Caco-2 (cell line): Measurements from ENCODE around the gene DYRK2. TPM values are rescaled to one million over a fixed set of nuclear protein-coding genes. Genes with fewer than 3 reads are reported as not detected.

Experiments used
- BruUV-seq: library from RNA; stranded (reverse); fragments of 400-500 nt; replicated peaks from 2 replicates; lab custom pipeline; 2021; lab: Mats Ljungman, UMichigan
- CTCF ChIA-PET: fragments of 300-600 bp; sonication (Branson Sonifier 250); formaldehyde crosslinking; loops from one replicate; lab custom pipeline; 2022; ENCODE audit warnings: antibody characterized with exemption; lab: Charles Lee
- POLR2A ChIA-PET: fragments of 300-600 bp; sonication (Branson Sonifier 250); formaldehyde crosslinking; loops from one replicate; lab custom pipeline; 2022; ENCODE audit warnings: antibody characterized with exemption; lab: Charles Lee
- DNase-seq, 2 experiments: peaks; one replicate each; pipeline versions ENCODE4 v3.0.0 to v3.0.0-alpha.2; 2020 to 2022
- H3K27me3 ChIP-seq: replicated peaks from 2 replicates; pipeline ENCODE4 v1.6.0; 2011; ENCODE audit warnings: low read length; ENCODE audit not compliant: control insufficient read depth, insufficient read depth
- H3K36me3 ChIP-seq: 2 replicates; pipeline ENCODE4 v1.5.1; 2011; ENCODE audit warnings: low read length; ENCODE audit not compliant: control insufficient read depth, insufficient read depth
- H3K4me1 ChIP-seq: fragments of 250-450 bp; sonication (Bioruptor Pico); 2 replicates; pipeline ENCODE4 v1.5.1; 2020; ENCODE audit warnings: mild to moderate bottlenecking
- H3K4me3 ChIP-seq: 2 replicates; pipeline ENCODE4 v1.5.1; 2011; ENCODE audit warnings: low read depth, mild to moderate bottlenecking, control low read depth, low read length
- H3K9me3 ChIP-seq: fragments of 250-450 bp; sonication (Bioruptor Pico); 2 replicates; pipeline ENCODE4 v1.5.1; 2020; ENCODE audit warnings: mild to moderate bottlenecking, moderate library complexity
- H3K27ac Mint-ChIP-seq: one replicate; pipeline ENCODE4 v1.8.0; 2022; ENCODE audit warnings: mixed read lengths; ENCODE audit not compliant: unreplicated experiment
- H3K27me3 Mint-ChIP-seq: one replicate; pipeline ENCODE4 v1.8.0; 2022; ENCODE audit warnings: mixed read lengths; ENCODE audit not compliant: insufficient read depth, unreplicated experiment
- H3K36me3 Mint-ChIP-seq: one replicate; pipeline ENCODE4 v1.8.0; 2022; ENCODE audit warnings: mild to moderate bottlenecking, mixed read lengths; ENCODE audit not compliant: insufficient read depth, unreplicated experiment
- H3K4me1 Mint-ChIP-seq: one replicate; pipeline ENCODE4 v1.8.0; 2022; ENCODE audit warnings: low read depth, mixed read lengths; ENCODE audit not compliant: unreplicated experiment
- H3K4me3 Mint-ChIP-seq: one replicate; pipeline ENCODE4 v1.8.0; 2022; ENCODE audit warnings: mild to moderate bottlenecking, moderate library complexity, mixed read lengths; ENCODE audit not compliant: unreplicated experiment
- H3K9me3 Mint-ChIP-seq: one replicate; pipeline ENCODE4 v1.8.0; 2022; ENCODE audit warnings: mixed read lengths; ENCODE audit not compliant: unreplicated experiment
- intact Hi-C: fragments of 100-400 bp; cut with micrococcal nuclease; formaldehyde crosslinking; loops from one replicate; pipeline ENCODE4 v1.10.0; 2022; ENCODE audit not compliant: unreplicated experiment
- total RNA-seq: library from RNA; stranded (reverse); gene quantifications from 2 replicates; pipeline ENCODE4 v1.2.3, GENCODE V29; 2022
- TF ChIP-seq, protein P1 (sequence below), 2 experiments: fragments of 200-600 bp in 1 of 2; IDR thresholded peaks; 1 replicate in 1 of 2; 2 replicates in 1 of 2; pipeline versions ENCODE4 v1.5.1 to v1.8.0; 2011 to 2022; ENCODE audit warnings: antibody characterized with exemption in 1 of 2, control low read depth in 1 of 2, inconsistent platforms in 1 of 2, low read depth in 1 of 2, low read length in 1 of 2, mild to moderate bottlenecking in 1 of 2, moderate library complexity in 1 of 2; ENCODE audit not compliant: insufficient read depth in 1 of 2, severe bottlenecking in 1 of 2, unreplicated experiment in 1 of 2

DYRK2 gene
- total RNA-seq, 1 experiment from 2014 or later = 24.6 TPM

DNA sequence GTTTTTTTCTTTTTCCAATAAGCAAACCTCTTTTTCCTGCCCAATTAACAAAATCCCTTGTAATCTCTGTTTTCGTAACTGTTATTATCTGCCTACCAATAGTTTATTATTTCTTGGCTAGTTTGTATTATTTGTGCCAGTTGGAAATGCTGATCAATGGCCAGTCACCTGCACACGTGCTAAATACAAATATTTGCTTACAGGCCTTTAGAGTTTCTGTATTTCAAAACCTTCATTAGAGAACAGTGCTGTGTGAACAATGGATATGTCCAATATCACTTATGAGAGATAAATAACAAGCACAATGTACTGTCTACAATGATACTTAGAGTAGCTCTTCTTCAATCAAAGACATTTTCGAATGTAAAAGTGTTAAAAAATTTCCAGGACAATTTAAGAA lies 10.8 kb upstream of the DYRK2 start:
- no peak overlapping the region for H3K4me3 Mint-ChIP-seq
- CTCF ChIA-PET = no interaction called here
- DNase-seq = no peak
- no peaks in the 10 kb centered on the region for H3K36me3 ChIP-seq
- TF ChIP-seq, protein P1, sequence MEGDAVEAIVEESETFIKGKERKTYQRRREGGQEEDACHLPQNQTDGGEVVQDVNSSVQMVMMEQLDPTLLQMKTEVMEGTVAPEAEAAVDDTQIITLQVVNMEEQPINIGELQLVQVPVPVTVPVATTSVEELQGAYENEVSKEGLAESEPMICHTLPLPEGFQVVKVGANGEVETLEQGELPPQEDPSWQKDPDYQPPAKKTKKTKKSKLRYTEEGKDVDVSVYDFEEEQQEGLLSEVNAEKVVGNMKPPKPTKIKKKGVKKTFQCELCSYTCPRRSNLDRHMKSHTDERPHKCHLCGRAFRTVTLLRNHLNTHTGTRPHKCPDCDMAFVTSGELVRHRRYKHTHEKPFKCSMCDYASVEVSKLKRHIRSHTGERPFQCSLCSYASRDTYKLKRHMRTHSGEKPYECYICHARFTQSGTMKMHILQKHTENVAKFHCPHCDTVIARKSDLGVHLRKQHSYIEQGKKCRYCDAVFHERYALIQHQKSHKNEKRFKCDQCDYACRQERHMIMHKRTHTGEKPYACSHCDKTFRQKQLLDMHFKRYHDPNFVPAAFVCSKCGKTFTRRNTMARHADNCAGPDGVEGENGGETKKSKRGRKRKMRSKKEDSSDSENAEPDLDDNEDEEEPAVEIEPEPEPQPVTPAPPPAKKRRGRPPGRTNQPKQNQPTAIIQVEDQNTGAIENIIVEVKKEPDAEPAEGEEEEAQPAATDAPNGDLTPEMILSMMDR (IDR thresholded peaks at IDR 0.05; ENCODE audit: insufficient read depth in 1 of 2, low read depth in 1 of 2, low read length in 1 of 2, severe bottlenecking in 1 of 2, unreplicated experiment in 1 of 2) = no peak
- H3K9me3 ChIP-seq = no peaks in the 10 kb centered on the region
- no peaks in the 10 kb centered on the region for H3K4me1 ChIP-seq
- no peaks in the 10 kb centered on the region for H3K36me3 Mint-ChIP-seq
- BruUV-seq = no TSS peak
- intact Hi-C loops = no loop called here
- no peaks in the 10 kb centered on the region for H3K4me1 Mint-ChIP-seq
- POLR2A ChIA-PET = no interaction called here
- no peaks in the 10 kb centered on the region for H3K9me3 Mint-ChIP-seq
- H3K27me3 ChIP-seq = no peaks in the 10 kb centered on the region
- H3K27ac Mint-ChIP-seq = no peak overlapping the region
- peaks cover 9% of the 10 kb centered on the region for H3K27me3 Mint-ChIP-seq
- H3K4me3 ChIP-seq = no peak overlapping the region

DNA sequence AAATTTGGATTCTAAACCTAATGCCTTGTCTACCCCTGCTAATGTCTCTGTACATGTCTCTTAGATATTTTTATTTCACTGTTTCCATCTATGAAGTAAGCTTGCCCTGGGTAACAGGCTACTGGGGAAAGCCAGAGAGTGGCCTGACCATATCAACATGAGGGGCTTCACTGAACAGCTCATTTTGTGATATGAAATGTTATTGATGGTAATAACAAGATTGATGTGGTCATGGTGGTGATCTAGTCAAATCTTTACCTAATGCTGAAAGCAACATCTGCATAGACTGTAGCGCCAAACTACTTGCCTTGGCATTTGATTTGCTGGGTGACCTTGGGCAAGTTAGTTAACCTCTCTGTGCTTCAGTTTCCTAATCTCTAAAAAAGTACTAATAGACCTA lies 9.9 kb upstream of the DYRK2 start:
- intact Hi-C loops = no loop called here
- POLR2A ChIA-PET = no interaction called here
- no TSS peak for BruUV-seq

DNA sequence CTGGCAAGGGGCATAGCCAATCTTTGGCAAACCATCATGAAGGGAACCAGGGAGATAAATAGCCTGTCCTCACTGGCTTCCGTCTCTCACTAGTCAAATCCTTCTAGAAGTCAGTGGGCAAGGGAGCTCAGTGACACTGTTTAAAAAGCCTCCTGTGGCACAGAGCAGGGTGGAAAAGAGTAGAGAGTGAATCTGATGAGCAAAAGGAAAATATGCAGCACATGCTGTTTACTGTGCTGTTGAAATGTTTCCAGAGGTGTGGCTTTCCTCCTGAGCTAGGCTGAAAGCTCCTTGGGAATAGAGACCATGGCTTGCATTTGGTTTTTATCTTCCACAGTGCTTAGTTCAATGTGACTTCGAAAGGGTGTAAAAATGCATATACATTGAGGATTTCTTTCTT lies 7.7 kb upstream of the DYRK2 start:
- no peak for DNase-seq
- TF ChIP-seq, protein P1 (IDR thresholded peaks at IDR 0.05; ENCODE audit: insufficient read depth in 1 of 2, low read depth in 1 of 2, low read length in 1 of 2, severe bottlenecking in 1 of 2, unreplicated experiment in 1 of 2) = no peak
- Mint-ChIP-seq H3K36me3 (no peaks in the 10 kb centered on the region), H3K4me1 (no peaks in the 10 kb centered on the region), H3K4me3 (no peak overlapping the region), H3K27ac (no peak overlapping the region), H3K27me3 (peaks cover 6% of the 10 kb centered on the region), H3K9me3 (no peaks in the 10 kb centered on the region)
- no peaks in the 10 kb centered on the region for H3K4me1 ChIP-seq
- no TSS peak for BruUV-seq
- ChIA-PET CTCF (interaction anchor here (0.7 kb wide), 1 partner anchor 61 kb away, joined by 3 read pairs; no protein-coding TSS in a partner anchor), POLR2A (no interaction called here)
- no peak overlapping the region for H3K4me3 ChIP-seq
- no peaks in the 10 kb centered on the region for H3K27me3 ChIP-seq
- no peaks in the 10 kb centered on the region for H3K9me3 ChIP-seq
- intact Hi-C loops = loop anchor here (2.0 to 10.0 kb wide), 2 partner anchors 74 to 286 kb away; no protein-coding TSS in a partner anchor
- no peaks in the 10 kb centered on the region for H3K36me3 ChIP-seq

More for the DNA sequence above, 9.9 kb upstream of the DYRK2 start:
- Mint-ChIP-seq H3K27ac (no peak overlapping the region), H3K9me3 (no peaks in the 10 kb centered on the region), H3K36me3 (no peaks in the 10 kb centered on the region), H3K27me3 (peaks cover 9% of the 10 kb centered on the region), H3K4me3 (no peak overlapping the region), H3K4me1 (no peaks in the 10 kb centered on the region)
- no peak for DNase-seq
- TF ChIP-seq, protein P1 (IDR thresholded peaks at IDR 0.05; ENCODE audit: insufficient read depth in 1 of 2, low read depth in 1 of 2, low read length in 1 of 2, severe bottlenecking in 1 of 2, unreplicated experiment in 1 of 2) = no peak
- Histone ChIP-seq H3K36me3 (no peaks in the 10 kb centered on the region), H3K27me3 (no peaks in the 10 kb centered on the region), H3K4me3 (no peak overlapping the region), H3K9me3 (no peaks in the 10 kb centered on the region), H3K4me1 (no peaks in the 10 kb centered on the region)
- CTCF ChIA-PET = no interaction called here
